ENCODE measurements around the gene TMOD1. TPM values are rescaled to one million over a fixed set of nuclear protein-coding genes. Genes with fewer than 3 reads are reported as not detected.

The TMOD1 gene
- total RNA-seq, 1 donor from 2014 or later = not detected

- no peak overlapping the region for H3K4me3 Mint-ChIP-seq
- Histone ChIP-seq H3K9me3 (ENCODE audit: low read depth) (no peaks in the 10 kb centered on the region), H4K20me1 (ENCODE audit: low read depth) (peaks cover 5% of the 10 kb centered on the region), H3K9ac (no peak overlapping the region), H3K4me2 (no peak overlapping the region), H3K4me3 (no peak overlapping the region), H3K36me3 (no peaks in the 10 kb centered on the region), H3K79me2 (ENCODE audit: low read depth) (no peaks in the 10 kb centered on the region), H3F3A (ENCODE audit: low read depth) (peaks cover 9% of the 10 kb centered on the region), H2AFZ (replicated peaks) (no peak overlapping the region), H3K4me1 (peaks cover 12% of the 10 kb centered on the region), H3K27ac (no peak overlapping the region), H3K27me3 (peaks cover 59% of the 10 kb centered on the region)
- DNase-seq (ENCODE audit: low spot score) = no peak
- H3K4me1 Mint-ChIP-seq = peaks cover 7% of the 10 kb centered on the region
- no peaks in the 10 kb centered on the region for H3K36me3 Mint-ChIP-seq
- peaks cover 7% of the 10 kb centered on the region for H3K9me3 Mint-ChIP-seq
- TF ChIP-seq EZH2 (IDR thresholded peaks at IDR 0.05) (no peak), EZH2phosphoT487 (IDR thresholded peaks at IDR 0.05) (no peak)
- TF ChIP-seq, protein P1, sequence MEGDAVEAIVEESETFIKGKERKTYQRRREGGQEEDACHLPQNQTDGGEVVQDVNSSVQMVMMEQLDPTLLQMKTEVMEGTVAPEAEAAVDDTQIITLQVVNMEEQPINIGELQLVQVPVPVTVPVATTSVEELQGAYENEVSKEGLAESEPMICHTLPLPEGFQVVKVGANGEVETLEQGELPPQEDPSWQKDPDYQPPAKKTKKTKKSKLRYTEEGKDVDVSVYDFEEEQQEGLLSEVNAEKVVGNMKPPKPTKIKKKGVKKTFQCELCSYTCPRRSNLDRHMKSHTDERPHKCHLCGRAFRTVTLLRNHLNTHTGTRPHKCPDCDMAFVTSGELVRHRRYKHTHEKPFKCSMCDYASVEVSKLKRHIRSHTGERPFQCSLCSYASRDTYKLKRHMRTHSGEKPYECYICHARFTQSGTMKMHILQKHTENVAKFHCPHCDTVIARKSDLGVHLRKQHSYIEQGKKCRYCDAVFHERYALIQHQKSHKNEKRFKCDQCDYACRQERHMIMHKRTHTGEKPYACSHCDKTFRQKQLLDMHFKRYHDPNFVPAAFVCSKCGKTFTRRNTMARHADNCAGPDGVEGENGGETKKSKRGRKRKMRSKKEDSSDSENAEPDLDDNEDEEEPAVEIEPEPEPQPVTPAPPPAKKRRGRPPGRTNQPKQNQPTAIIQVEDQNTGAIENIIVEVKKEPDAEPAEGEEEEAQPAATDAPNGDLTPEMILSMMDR (IDR thresholded peaks at IDR 0.05) = no peak
- no peak overlapping the region for H3K27ac Mint-ChIP-seq
- H3K27me3 Mint-ChIP-seq (ENCODE audit: insufficient read depth, low read depth) = peaks cover 24% of the 10 kb centered on the region
These were observed 5.3 kb downstream of the TMOD1 start for GRCh38 chr9:97506787-97507186.

DNA sequence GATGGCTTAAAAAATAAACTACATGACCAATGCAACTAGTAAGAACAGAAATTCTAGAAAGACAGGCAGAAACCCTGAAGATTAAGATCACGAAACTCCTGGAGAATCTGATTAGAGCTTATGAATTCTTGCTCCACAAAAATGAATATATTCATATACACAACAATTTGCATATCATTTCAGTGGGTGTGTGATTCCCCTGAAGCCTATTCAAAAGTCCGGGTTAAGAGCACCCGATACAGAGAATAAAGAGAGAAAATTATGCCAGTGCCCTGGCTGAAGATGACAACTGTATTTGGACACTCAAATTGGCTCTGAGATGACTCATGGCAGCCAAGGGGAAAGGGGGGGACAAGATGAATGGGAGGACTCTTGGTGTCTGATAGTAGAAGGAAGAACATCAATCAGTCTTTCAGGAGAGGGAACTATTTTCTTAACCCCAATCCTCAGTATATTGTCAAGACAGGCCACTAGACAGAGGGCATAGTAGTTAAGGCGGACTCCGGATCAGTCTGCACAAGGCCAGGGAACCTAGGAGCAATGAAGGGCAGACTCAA lies 6.0 kb downstream of the TMOD1 start:
- Histone ChIP-seq H3K79me2 (ENCODE audit: low read depth) (no peaks in the 10 kb centered on the region), H3K4me2 (no peak overlapping the region), H3K9me3 (ENCODE audit: low read depth) (no peaks in the 10 kb centered on the region), H2AFZ (replicated peaks) (no peak overlapping the region), H3K36me3 (no peaks in the 10 kb centered on the region), H4K20me1 (ENCODE audit: low read depth) (no peaks in the 10 kb centered on the region), H3K4me3 (no peak overlapping the region), H3K9ac (no peak overlapping the region), H3K27me3 (peaks cover 52% of the 10 kb centered on the region), H3K4me1 (peaks cover 5% of the 10 kb centered on the region), H3K27ac (no peak overlapping the region), H3F3A (ENCODE audit: low read depth) (peaks cover 2% of the 10 kb centered on the region)
- H3K4me1 Mint-ChIP-seq = peaks cover 7% of the 10 kb centered on the region
- H3K4me3 Mint-ChIP-seq = no peak overlapping the region
- TF ChIP-seq EZH2phosphoT487 (IDR thresholded peaks at IDR 0.05) (no peak), EZH2 (IDR thresholded peaks at IDR 0.05) (no peak)
- TF ChIP-seq, protein P1 (IDR thresholded peaks at IDR 0.05) = no peak
- H3K27me3 Mint-ChIP-seq (ENCODE audit: insufficient read depth, low read depth) = peaks cover 19% of the 10 kb centered on the region
- no peaks in the 10 kb centered on the region for H3K36me3 Mint-ChIP-seq
- peaks cover 7% of the 10 kb centered on the region for H3K9me3 Mint-ChIP-seq
- H3K27ac Mint-ChIP-seq = no peak overlapping the region
- no peak for DNase-seq (ENCODE audit: low spot score)

- no peak for DNase-seq (ENCODE audit: low spot score)
- no peaks in the 10 kb centered on the region for H3K36me3 Mint-ChIP-seq
- Histone ChIP-seq H3F3A (ENCODE audit: low read depth) (no peaks in the 10 kb centered on the region), H3K36me3 (no peaks in the 10 kb centered on the region), H3K27ac (no peak overlapping the region), H3K4me1 (no peaks in the 10 kb centered on the region), H3K4me3 (no peak overlapping the region), H3K9ac (no peak overlapping the region), H3K27me3 (peaks cover 39% of the 10 kb centered on the region), H3K4me2 (no peak overlapping the region), H2AFZ (replicated peaks) (no peak overlapping the region), H4K20me1 (ENCODE audit: low read depth) (no peaks in the 10 kb centered on the region), H3K79me2 (ENCODE audit: low read depth) (no peaks in the 10 kb centered on the region), H3K9me3 (ENCODE audit: low read depth) (no peaks in the 10 kb centered on the region)
- H3K4me3 Mint-ChIP-seq = no peak overlapping the region
- no peak overlapping the region for H3K27ac Mint-ChIP-seq
- H3K9me3 Mint-ChIP-seq = peaks cover 2% of the 10 kb centered on the region
- TF ChIP-seq EZH2phosphoT487 (IDR thresholded peaks at IDR 0.05) (no peak), EZH2 (IDR thresholded peaks at IDR 0.05) (no peak)
- TF ChIP-seq, protein P1 (IDR thresholded peaks at IDR 0.05) = no peak
- no peaks in the 10 kb centered on the region for H3K4me1 Mint-ChIP-seq
- H3K27me3 Mint-ChIP-seq (ENCODE audit: insufficient read depth, low read depth) = peaks cover 6% of the 10 kb centered on the region
These were observed 7.4 kb downstream of the TMOD1 start for GRCh38 chr9:97508852-97509251.
